GM10847 (cell line): Measurements from ENCODE around the gene PATJ.

Source experiments
- POLR2A ChIP-seq: IDR thresholded peaks from 2 replicates; pipeline ENCODE4 v1.6.1; 2011; ENCODE audit not compliant: insufficient read length; ENCODE audit errors: extremely low read depth

PATJ gene

DNA sequence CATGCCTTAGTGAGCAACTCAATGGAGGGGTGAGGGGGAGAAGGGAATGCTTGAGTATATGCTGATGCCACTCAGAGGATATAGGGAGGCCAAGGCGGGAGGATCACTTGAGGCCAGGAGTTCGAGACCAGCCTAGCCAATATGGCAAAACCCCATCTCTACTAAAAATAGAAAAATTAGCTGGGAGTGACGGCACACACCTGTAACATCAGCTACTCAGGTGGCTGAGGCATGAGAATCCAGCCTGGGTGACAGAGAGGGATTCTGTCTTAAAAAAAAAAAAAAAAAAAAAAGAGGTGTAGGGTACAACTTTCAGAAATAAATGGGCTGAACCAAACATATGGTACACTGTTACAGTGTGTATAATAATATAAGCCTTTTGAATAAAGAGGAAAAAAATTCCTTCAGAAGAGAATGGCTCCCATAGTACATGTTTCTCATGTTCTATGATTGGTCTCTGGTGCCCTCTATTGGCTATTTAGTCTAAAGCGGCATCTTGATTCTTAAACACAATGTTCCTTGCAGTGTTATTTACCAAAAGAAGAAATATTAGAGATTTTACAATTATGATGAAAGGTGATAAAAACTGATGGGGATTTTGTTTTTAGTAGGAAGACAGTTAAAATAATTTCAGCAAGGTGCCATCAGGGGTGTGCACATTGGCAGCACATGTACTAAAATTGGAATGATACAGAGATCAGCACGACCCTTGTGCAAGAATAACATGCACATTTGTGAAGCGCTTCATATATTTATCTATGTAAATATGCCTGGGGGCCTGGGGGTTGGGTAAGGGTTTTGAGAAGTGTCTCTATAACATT, 109.8 kb downstream of the PATJ start:
- no peak for TF ChIP-seq POLR2A

DNA sequence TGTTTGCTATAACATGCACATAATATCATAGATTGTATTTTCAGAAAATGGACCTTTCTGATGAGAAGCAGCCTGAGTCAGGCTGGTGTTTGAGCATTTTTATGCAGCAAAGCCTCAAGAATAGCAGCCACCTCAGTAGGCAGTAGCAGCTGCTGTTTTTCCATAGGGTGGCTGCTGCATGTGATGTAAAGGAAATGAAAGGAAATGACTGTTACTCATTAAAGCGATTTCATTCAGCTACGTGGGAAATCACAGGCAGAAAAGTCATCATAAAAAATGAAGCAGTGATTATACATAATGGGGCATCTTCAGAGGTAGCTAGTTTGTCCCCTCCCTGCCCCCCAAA, 110.4 kb downstream of the PATJ start:
- TF ChIP-seq POLR2A = no peak

DNA sequence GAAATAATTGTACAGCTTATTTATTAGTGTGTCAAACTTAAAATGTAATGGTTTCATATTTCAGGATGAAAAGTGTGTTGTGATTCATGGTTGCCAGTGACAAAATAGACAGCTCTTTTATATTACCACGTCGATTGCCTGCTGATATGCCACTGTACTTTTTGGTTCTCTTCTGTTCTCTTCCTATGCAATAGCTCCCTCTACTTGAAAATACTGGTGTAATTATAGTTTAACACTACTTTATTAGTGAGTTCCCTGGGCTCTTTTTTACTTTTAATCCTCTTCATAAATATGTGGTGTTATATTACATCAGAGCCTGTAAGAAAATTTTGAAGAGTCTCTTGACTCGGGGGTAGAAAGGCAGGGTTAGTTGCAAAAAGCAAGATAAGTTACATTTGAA, 111.3 kb downstream of the PATJ start:
- TF ChIP-seq POLR2A = no peak

DNA sequence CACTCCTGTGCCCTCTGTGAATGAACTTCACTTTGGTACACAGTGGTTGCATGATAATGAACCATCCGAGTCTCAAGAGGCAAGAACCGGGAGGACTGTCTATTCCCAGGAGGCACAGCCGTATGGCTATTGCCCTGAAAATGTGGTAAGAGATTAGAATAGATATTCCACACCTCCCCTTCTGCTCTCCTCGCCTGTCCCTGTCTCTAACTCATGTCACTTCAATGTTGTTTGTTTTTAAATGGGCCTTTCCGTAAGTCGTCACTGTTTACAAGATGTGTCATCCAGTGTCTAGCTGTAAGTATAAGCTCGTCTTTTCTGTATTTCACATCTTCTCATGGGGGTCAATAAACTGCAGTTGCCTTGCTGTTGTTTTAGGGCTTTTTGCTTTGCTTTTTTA, 122.2 kb downstream of the PATJ start:
- TF ChIP-seq POLR2A = no peak

DNA sequence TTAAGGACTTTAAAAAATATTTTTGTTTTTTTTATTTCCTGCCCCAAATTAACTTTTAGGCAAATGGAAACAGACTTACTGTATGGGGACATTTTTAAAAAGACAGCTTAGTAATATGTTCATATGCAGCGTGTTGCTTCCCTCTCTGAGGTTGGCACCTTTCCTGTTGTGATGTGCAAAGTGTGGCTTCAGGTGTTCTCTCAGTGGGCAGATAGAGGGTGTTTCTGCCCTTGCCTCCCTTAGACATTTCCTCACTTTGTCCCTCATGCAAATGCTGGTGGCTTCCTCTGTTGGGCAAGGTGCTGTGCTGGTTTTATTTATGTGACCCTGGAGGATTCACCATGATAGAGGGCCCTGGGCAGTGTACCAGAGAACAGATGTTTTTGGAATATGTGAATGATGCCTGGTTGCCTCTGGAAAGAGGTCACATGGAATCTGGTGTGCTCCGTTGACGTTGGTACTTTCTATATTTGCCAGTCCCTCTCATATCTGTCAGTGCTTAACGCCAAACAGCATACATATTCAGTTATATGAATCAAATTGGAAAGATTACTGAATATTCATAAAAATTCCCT, 123.5 kb downstream of the PATJ start:
- TF ChIP-seq POLR2A = no peak

DNA sequence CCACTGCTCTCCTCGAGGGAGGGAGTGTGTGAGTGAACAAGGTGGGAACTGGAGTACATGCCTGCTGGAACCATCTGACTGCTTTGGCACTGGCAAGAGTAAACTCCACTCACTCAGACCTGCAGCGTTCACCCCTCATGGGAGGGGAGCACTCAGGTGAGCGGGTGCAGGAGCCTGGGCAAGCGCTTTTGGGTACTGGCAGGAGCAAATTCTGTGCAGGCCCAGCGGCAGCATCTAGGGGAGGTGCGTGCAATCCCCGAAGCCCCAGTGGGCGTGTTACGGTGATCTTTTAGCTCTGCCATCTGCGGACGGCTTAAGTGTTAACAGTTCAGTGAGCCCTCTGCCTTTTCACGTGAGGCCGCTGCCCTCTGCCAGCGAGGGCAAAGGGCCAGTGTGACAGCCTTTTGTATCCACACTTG, 127.4 kb downstream of the PATJ start:
- TF ChIP-seq POLR2A = no peak

DNA sequence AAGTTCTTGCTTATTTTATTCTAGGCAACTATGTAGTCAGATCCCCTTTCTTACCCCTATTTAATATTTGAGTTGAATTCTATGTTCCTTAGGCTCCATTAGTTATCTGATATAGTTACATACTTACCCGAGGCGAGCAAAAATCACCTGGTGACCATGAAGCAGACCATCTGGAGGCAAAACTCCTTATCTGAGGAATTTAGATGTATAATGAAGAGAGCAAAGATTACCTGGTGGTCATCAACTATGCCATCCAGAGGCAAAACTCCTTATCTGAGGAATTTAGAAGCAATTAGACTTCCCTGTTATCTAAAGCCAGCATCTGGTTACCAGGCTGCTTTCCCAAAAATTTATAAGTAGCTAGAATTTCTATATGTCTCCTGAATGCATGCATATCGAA, 129.9 kb downstream of the PATJ start:
- no peak for TF ChIP-seq POLR2A

DNA sequence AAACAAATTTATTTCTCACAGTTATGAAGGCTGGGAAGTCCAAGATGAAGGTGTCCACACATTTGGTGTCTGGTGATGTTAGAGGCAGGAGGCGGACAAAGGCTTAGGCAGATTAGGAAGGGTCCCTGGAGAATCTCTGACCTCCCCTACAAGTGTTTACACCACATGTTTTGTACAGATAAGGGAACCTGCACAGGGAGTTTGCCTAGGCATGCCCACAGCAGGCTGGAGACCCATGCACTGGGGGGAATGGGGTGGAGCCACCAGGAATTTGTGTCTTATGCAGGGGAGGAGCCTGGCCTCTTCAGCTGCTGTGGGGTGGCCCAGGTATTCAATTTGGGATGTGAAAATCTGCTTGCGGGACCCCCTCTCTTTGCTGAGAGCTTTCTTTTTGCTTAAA, 131.3 kb downstream of the PATJ start:
- no peak for TF ChIP-seq POLR2A

DNA sequence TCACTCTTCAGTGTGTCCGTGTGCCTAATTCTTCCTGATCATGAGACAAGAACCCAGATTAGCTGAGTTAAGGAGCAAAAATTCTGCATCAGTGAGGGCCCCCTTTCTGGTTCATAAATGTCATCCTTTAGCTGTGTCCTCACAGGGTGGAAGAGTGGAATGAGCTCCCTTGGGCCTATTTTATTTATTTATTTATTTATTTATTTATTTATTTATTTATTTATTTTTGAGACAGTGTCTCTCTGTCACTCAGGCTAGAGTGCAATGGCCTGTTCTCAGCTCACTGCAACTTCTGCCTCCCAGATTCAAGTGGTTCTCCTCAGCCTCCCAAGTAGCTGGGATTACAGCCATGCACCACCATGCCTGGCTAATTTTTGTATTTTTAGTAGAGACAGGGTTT, 131.7 kb downstream of the PATJ start:
- TF ChIP-seq POLR2A = no peak

DNA sequence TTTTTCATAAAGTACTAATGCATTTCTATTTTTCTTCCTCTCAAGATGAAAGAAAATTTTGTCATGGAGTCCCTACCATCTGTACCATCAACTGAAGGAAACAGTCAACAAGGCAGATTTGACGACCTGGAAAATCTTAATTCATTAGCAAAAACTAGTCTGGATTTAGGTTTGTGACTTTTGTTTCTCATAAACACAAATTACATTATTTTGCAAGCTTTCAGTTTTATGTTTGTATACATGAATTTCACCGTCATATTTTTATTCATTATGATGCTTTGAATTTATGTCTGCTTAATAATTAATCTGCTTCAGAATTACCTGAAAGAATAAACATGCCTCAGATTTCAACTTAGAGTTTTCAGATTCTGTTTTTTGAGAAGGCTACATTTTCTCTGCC, 132.9 kb downstream of the PATJ start:
- TF ChIP-seq POLR2A = no peak

DNA sequence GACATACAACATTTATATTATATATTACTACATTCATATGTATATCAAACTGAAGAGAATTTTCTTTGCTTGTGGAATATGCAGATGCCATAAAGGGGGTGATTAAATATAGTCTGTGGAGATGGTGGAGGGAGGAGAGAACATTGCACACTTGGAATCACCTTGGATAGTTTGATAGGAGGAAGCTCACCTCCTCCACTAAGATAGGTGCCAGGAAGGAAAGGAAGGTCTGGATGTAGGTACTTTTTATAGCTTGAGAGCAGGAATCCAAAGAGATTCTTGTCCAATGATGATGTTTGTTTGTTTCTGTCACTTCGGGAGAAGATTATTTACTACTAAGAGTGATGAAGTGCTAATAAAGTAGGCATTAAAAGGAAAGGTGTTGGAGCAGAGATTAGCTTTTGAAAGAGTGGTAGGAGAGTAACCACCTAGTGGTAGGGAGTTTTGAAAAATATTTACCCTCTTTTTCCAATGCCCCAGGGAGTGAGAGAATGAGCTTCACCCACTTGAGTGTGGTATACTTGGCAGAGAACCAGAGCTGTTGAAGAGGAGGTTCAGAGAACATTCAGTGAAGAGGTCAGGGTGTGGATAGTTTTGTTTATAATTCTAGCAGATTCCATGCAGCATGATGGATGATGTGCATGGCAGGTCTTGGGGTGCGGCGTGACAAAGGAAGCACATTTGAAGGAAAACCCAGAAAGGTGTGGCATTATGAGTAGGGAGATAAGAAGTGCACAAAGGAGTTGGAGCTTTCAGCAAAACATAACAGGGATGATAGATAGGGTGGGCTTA, 145.0 kb downstream of the PATJ start:
- TF ChIP-seq POLR2A = no peak

DNA sequence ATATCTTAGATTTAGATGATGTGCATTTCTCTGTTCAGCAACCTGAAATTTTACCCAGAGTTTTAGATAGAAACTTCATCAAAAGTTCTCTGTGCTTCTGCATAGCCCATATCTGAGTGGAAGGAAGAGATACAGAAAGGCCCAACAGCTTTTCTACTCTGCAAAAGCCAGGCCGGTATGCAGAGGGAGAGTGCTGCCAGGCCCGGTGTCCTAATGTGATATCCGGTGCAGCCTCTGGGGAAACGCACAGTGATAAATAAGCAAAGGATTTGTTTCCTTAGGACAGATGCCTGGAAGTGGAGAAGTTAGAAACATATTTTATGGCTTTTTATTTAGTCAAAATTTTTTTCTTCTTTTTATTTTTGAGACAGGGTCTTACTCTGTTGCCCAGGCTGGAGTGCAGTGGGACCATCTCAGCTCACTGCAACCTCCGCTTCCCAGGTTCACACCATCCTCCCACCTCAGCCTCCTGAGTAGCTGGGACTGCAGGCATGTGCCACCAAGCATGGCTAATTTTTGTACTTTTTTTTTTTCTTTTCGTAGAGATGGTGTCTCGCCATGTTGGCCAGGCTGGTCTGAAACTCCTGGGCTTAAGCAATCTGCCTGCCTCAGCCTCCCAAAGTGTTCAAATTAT, 145.8 kb downstream of the PATJ start:
- TF ChIP-seq POLR2A = no peak

DNA sequence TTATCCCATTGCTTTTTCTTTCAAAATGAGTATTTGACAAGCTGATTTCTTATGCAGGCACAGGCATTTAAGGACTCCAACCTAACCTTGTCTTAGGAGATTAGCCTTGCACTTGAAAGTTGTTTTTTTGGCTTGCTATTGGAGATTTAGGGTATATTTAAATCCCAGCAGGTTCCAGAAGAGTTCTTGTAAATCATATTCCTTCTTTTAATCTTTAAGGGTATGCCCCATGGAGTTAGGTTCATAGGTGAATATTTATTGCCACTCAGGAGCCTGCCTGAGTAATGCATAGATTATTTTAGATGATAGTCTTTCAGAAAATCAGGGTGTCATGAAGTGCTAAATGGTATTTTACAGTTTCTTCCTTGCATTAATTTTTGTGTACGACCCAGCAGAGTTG, 146.5 kb downstream of the PATJ start:
- TF ChIP-seq POLR2A = no peak

DNA sequence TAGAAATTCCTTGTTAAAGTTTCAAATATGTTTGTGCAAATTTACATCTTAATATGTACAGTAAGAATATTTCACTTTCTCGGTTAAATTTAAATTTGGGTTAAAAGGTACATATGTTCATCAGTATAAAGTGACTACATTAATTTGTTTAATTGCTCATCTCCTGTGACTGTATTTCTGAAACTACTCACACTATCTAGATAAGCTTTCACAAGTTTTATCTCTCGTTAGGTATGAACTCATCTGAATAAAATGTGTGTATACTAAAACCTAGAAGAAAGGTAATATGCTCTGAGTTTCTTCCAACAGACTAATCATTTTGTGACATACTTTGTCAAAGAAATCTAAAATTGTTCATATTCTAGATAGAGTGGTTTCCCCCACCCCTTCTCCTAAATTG, 150.7 kb downstream of the PATJ start:
- no peak for TF ChIP-seq POLR2A

DNA sequence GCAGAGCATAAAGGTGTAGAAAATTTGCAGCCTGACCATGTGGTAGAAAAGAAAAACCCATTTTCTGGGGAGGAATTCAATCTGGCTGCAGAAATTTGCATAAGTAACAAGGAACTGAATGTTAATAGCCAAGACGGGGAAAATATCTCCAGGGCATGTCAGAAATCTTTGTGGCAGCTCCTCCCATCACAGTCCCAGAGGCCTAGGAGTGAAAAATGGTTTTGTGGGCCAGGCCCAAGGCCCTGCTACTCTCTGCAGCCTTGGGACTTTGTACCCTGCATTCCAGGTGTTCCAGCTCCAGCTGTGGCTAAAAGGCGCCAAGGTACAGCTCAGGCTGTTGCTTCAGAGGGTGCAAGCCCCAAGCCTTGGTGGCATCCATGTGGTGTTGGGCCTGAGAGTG, 152.9 kb downstream of the PATJ start:
- TF ChIP-seq POLR2A = no peak

DNA sequence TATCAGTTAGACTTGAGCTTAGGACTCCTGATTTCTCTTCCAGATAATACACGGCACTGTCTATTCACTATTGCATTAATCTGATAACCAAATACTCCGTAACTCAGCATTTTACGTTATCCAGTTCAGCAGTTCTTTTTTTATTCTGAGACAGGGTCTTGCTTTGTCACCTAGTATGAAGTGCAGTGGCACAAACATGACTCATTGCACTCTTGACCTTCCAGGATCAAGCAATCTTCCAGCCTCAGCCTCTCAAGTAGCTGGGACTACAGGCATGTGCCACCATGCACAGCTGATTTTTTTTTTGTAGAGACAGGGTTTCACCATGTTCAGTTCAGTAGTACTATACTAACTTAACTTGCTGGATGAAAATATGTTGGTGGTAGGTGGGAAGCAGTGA, 156.4 kb downstream of the PATJ start:
- no peak for TF ChIP-seq POLR2A

DNA sequence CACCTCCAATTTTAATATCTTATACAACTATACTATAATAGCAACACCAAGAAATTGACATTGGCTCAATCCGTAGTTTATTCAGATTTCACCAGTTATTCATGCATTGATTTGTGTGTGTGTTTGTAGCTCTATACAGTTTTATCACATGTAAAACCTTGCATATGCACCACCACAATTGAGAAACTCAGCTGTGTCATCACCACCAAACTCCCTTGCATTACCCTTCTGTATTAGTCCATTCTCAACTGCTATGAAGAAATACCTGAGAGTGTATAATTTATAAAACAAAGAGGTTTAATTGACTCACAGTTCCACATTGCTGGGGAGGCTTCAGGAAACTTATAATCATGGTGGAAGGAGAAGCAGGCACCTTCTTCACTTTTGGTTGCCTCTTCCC, 162.1 kb downstream of the PATJ start:
- no peak for TF ChIP-seq POLR2A

DNA sequence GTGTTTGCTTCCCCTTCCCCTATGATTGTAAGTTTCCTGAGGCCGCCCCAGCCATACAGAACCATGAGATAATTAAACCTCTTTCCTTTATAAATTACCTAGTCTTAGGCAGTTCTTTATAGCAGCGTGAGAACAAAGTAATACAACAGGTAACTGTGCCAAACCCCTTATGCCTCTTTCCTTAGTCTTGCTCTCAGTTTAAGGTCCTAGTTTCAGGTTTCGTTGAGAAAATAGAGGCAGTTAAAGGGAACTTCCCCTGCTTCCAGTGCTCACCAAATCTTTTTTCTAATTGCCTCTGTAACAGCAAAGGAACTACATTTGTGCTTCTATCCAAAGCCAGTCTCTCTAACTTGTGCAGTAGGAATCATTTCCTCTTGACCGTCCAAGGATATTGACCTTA, 164.8 kb downstream of the PATJ start:
- no peak for TF ChIP-seq POLR2A
